ENCODE measurements around the gene FBXO40. TPM values are rescaled to one million over a fixed set of nuclear protein-coding genes. Genes with fewer than 3 reads are reported as not detected.

FBXO40 gene
- total and polyA plus RNA-seq, 9 of the 15 experiments (the other 6 are each of a cell fraction or from before 2014, with no cell fraction given), result 0.01 to 0.05 (median 0.04) TPM; not detected in 3

DNA sequence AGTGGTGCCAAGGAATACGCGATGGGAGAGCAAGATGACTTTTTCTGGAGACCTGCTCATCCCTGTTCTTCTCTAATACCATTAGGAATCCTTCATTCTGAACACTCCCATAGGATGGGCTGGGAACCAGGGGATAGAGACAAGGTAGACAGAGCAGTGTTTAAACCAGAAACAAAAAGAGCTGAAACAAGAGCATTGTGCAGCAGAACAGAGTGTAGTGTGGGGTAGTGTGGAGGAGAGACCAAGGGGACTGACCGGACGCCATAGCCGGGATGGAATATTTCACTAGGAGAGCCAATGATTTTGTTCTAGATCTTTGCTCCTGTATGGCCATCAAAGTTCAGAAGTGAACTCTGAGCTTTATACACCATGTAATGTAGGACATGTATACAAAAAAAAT lies 51.9 kb downstream of the FBXO40 start (continued):
- TF ChIP-seq, protein P1, sequence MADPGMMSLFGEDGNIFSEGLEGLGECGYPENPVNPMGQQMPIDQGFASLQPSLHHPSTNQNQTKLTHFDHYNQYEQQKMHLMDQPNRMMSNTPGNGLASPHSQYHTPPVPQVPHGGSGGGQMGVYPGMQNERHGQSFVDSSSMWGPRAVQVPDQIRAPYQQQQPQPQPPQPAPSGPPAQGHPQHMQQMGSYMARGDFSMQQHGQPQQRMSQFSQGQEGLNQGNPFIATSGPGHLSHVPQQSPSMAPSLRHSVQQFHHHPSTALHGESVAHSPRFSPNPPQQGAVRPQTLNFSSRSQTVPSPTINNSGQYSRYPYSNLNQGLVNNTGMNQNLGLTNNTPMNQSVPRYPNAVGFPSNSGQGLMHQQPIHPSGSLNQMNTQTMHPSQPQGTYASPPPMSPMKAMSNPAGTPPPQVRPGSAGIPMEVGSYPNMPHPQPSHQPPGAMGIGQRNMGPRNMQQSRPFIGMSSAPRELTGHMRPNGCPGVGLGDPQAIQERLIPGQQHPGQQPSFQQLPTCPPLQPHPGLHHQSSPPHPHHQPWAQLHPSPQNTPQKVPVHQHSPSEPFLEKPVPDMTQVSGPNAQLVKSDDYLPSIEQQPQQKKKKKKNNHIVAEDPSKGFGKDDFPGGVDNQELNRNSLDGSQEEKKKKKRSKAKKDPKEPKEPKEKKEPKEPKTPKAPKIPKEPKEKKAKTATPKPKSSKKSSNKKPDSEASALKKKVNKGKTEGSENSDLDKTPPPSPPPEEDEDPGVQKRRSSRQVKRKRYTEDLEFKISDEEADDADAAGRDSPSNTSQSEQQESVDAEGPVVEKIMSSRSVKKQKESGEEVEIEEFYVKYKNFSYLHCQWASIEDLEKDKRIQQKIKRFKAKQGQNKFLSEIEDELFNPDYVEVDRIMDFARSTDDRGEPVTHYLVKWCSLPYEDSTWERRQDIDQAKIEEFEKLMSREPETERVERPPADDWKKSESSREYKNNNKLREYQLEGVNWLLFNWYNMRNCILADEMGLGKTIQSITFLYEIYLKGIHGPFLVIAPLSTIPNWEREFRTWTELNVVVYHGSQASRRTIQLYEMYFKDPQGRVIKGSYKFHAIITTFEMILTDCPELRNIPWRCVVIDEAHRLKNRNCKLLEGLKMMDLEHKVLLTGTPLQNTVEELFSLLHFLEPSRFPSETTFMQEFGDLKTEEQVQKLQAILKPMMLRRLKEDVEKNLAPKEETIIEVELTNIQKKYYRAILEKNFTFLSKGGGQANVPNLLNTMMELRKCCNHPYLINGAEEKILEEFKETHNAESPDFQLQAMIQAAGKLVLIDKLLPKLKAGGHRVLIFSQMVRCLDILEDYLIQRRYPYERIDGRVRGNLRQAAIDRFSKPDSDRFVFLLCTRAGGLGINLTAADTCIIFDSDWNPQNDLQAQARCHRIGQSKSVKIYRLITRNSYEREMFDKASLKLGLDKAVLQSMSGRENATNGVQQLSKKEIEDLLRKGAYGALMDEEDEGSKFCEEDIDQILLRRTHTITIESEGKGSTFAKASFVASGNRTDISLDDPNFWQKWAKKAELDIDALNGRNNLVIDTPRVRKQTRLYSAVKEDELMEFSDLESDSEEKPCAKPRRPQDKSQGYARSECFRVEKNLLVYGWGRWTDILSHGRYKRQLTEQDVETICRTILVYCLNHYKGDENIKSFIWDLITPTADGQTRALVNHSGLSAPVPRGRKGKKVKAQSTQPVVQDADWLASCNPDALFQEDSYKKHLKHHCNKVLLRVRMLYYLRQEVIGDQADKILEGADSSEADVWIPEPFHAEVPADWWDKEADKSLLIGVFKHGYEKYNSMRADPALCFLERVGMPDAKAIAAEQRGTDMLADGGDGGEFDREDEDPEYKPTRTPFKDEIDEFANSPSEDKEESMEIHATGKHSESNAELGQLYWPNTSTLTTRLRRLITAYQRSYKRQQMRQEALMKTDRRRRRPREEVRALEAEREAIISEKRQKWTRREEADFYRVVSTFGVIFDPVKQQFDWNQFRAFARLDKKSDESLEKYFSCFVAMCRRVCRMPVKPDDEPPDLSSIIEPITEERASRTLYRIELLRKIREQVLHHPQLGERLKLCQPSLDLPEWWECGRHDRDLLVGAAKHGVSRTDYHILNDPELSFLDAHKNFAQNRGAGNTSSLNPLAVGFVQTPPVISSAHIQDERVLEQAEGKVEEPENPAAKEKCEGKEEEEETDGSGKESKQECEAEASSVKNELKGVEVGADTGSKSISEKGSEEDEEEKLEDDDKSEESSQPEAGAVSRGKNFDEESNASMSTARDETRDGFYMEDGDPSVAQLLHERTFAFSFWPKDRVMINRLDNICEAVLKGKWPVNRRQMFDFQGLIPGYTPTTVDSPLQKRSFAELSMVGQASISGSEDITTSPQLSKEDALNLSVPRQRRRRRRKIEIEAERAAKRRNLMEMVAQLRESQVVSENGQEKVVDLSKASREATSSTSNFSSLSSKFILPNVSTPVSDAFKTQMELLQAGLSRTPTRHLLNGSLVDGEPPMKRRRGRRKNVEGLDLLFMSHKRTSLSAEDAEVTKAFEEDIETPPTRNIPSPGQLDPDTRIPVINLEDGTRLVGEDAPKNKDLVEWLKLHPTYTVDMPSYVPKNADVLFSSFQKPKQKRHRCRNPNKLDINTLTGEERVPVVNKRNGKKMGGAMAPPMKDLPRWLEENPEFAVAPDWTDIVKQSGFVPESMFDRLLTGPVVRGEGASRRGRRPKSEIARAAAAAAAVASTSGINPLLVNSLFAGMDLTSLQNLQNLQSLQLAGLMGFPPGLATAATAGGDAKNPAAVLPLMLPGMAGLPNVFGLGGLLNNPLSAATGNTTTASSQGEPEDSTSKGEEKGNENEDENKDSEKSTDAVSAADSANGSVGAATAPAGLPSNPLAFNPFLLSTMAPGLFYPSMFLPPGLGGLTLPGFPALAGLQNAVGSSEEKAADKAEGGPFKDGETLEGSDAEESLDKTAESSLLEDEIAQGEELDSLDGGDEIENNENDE (IDR thresholded peaks at IDR 0.05; ENCODE audit: low read depth, low read length), result no peak
- TF ChIP-seq, protein P2, sequence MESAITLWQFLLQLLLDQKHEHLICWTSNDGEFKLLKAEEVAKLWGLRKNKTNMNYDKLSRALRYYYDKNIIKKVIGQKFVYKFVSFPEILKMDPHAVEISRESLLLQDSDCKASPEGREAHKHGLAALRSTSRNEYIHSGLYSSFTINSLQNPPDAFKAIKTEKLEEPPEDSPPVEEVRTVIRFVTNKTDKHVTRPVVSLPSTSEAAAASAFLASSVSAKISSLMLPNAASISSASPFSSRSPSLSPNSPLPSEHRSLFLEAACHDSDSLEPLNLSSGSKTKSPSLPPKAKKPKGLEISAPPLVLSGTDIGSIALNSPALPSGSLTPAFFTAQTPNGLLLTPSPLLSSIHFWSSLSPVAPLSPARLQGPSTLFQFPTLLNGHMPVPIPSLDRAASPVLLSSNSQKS (CRISPR knock-in tag; IDR thresholded peaks at IDR 0.05), result no peak
- TF ChIP-seq TBP (optimal IDR thresholded peaks at IDR 0.05; ENCODE audit: low read depth, low read length), result no peak
- TF ChIP-seq NFYB (IDR thresholded peaks at IDR 0.05; ENCODE audit: extremely low read depth, insufficient read length), result no peak
- TF ChIP-seq, protein P3, sequence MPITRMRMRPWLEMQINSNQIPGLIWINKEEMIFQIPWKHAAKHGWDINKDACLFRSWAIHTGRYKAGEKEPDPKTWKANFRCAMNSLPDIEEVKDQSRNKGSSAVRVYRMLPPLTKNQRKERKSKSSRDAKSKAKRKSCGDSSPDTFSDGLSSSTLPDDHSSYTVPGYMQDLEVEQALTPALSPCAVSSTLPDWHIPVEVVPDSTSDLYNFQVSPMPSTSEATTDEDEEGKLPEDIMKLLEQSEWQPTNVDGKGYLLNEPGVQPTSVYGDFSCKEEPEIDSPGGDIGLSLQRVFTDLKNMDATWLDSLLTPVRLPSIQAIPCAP (CRISPR knock-in tag; IDR thresholded peaks at IDR 0.05; ENCODE audit: borderline replicate concordance), result no peak
- TF ChIP-seq STAT5B (CRISPR knock-in tag; IDR thresholded peaks at IDR 0.05), result no peak
- TF ChIP-seq ZC3H4 (CRISPR knock-in tag; IDR thresholded peaks at IDR 0.05; ENCODE audit: borderline replicate concordance), result no peak
- TF ChIP-seq, protein P4, sequence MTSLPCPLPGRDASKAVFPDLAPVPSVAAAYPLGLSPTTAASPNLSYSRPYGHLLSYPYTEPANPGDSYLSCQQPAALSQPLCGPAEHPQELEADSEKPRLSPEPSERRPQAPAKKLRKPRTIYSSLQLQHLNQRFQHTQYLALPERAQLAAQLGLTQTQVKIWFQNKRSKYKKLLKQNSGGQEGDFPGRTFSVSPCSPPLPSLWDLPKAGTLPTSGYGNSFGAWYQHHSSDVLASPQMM (CRISPR knock-in tag; IDR thresholded peaks at IDR 0.05), result no peak
- no peak for TF ChIP-seq ZNF121 (CRISPR knock-in tag; conservative IDR thresholded peaks at IDR 0.05)
- TF ChIP-seq RFX1 (IDR thresholded peaks at IDR 0.05), result no peak
- TF ChIP-seq, protein P5, sequence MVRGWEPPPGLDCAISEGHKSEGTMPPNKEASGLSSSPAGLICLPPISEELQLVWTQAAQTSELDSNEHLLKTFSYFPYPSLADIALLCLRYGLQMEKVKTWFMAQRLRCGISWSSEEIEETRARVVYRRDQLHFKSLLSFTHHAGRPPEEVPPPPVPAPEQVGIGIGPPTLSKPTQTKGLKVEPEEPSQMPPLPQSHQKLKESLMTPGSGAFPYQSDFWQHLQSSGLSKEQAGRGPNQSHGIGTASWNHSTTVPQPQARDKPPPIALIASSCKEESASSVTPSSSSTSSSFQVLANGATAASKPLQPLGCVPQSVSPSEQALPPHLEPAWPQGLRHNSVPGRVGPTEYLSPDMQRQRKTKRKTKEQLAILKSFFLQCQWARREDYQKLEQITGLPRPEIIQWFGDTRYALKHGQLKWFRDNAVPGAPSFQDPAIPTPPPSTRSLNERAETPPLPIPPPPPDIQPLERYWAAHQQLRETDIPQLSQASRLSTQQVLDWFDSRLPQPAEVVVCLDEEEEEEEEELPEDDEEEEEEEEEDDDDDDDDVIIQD (CRISPR knock-in tag; IDR thresholded peaks at IDR 0.05), result no peak
